HCT116 (cell line): ENCODE data around the gene FAM120A. TPM values are rescaled to one million over a fixed set of nuclear protein-coding genes. Genes with fewer than 3 reads are reported as not detected.

Source experiments
- ATAC-seq: fragments of 200-7000 bp; cut with Tn5 transposase; 2 replicates; pipeline ENCODE4 v1.9.1; 2020; ENCODE audit warnings: mild to moderate bottlenecking, moderate library complexity
- BruUV-seq: library from RNA; stranded (reverse); fragments of 400-500 nt; replicated peaks from 2 replicates; lab custom pipeline; 2021; lab: Mats Ljungman, UMichigan
- CTCF ChIA-PET: fragments of 300-600 bp; sonication (Branson Sonifier 250); formaldehyde crosslinking; loops from one replicate; lab custom pipeline; 2021; ENCODE audit warnings: antibody characterized with exemption; lab: Charles Lee
- POLR2A ChIA-PET: fragments of 300-600, 350-600 bp; sonication (Branson Sonifier 250); formaldehyde crosslinking; loops from one replicate; lab custom pipeline; 2021; ENCODE audit warnings: antibody characterized with exemption; lab: Charles Lee
- RAD21 ChIA-PET, 2 experiments: fragments of 300-600 bp; sonication (Branson Sonifier 250); formaldehyde crosslinking; loops; one replicate each; lab custom pipeline; 2023; ENCODE audit warnings: low total read pairs in 2 of 2; ENCODE audit not compliant: uncharacterized antibody in 2 of 2, unreplicated experiment in 2 of 2, low non-redundant PET in 1 of 2; lab: Charles Lee
- DNase-seq: peaks from one replicate; pipeline ENCODE4 v3.0.0-alpha.2; 2010; ENCODE audit warnings: low read depth, low spot score
- H2AFZ ChIP-seq: fragments of 200-600 bp; shearing (Covaris generic), sonication (generic); 2 replicates; pipeline ENCODE4 v1.6.1; 2017; ENCODE audit warnings: low read depth, mixed run types, mixed read lengths, antibody characterized with exemption, low read length; ENCODE audit not compliant: poor library complexity, severe bottlenecking
- H3K27ac ChIP-seq: 2 replicates; pipeline ENCODE4 v1.5.1; 2012; ENCODE audit warnings: low read depth, low read length
- H3K27me3 ChIP-seq: fragments of 200-600 bp; sonication (generic); 2 replicates; pipeline ENCODE4 v1.6.1; 2016; ENCODE audit warnings: mixed run types, low read length, mixed read lengths; ENCODE audit not compliant: insufficient read depth
- H3K36me3 ChIP-seq, 2 experiments: fragments of 200-500 bp in 1 of 2; fragments of 200-600 bp in 1 of 2; sonication (Bioruptor generic) in 1 of 2; sonication (generic) in 1 of 2; 2 replicates each; pipeline versions ENCODE4 v1.5.1 to v1.6.1; 2014 to 2016; ENCODE audit warnings: low read length in 2 of 2, inconsistent platforms in 1 of 2, mixed read lengths in 1 of 2, mixed run types in 1 of 2; ENCODE audit not compliant: insufficient read depth in 2 of 2, control insufficient read depth in 1 of 2
- H3K4me1 ChIP-seq, 2 experiments: fragments of 200-600 bp in 1 of 2; sonication (generic) in 1 of 2; 2 replicates each; pipeline versions ENCODE4 v1.5.1 to v1.6.1; 2012 to 2017; ENCODE audit warnings: low read length in 2 of 2, inconsistent platforms in 1 of 2, mild to moderate bottlenecking in 1 of 2, mixed read lengths in 1 of 2, mixed run types in 1 of 2, moderate library complexity in 1 of 2; ENCODE audit not compliant: insufficient read depth in 2 of 2, control insufficient read depth in 1 of 2
- H3K4me2 ChIP-seq: fragments of 200-600 bp; sonication (generic); 2 replicates; pipeline ENCODE4 v1.6.1; 2017; ENCODE audit warnings: mixed run types, low read length, mixed read lengths
- H3K4me3 ChIP-seq, 2 experiments: fragments of 200-600 bp in 1 of 2; sonication (generic) in 1 of 2; replicated peaks in 1 of 2; 2 replicates each; pipeline ENCODE4 v1.5.1; 2011 to 2016; ENCODE audit warnings: low read length in 2 of 2, control low read depth in 1 of 2, low read depth in 1 of 2, mild to moderate bottlenecking in 1 of 2, mixed read lengths in 1 of 2, mixed run types in 1 of 2
- H3K79me2 ChIP-seq: fragments of 200-600 bp; sonication (generic); 2 replicates; pipeline ENCODE4 v1.6.1; 2017; ENCODE audit warnings: mild to moderate bottlenecking, mixed run types, low read length, moderate library complexity, mixed read lengths; ENCODE audit not compliant: insufficient read depth
- H3K9ac ChIP-seq: fragments of 200-600 bp; sonication (generic); 2 replicates; pipeline ENCODE4 v1.6.1; 2016; ENCODE audit warnings: low read length, mixed read lengths
- H3K9me2 ChIP-seq: fragments of 200-600 bp; sonication (generic), shearing (Covaris generic); 2 replicates; pipeline ENCODE4 v1.6.1; 2017; ENCODE audit warnings: mixed run types, mild to moderate bottlenecking, moderate library complexity; ENCODE audit not compliant: insufficient read depth
- H3K9me3 ChIP-seq, 2 experiments: fragments of 200-500 bp in 1 of 2; fragments of 200-600 bp in 1 of 2; sonication (Bioruptor generic) in 1 of 2; sonication (generic) in 1 of 2; 2 replicates each; pipeline ENCODE4 v1.6.1; 2014 to 2017; ENCODE audit warnings: low read length in 2 of 2, mixed read lengths in 2 of 2, inconsistent platforms in 1 of 2, low read depth in 1 of 2, mild to moderate bottlenecking in 1 of 2, mixed run types in 1 of 2, moderate library complexity in 1 of 2; ENCODE audit not compliant: control insufficient read depth in 1 of 2, insufficient read depth in 1 of 2
- H4K20me1 ChIP-seq: fragments of 200-600 bp; sonication (generic), shearing (Covaris generic); 2 replicates; pipeline ENCODE4 v1.6.1; 2017; ENCODE audit warnings: mixed run types, mild to moderate bottlenecking, moderate library complexity; ENCODE audit not compliant: insufficient read depth
- CBX3 ChIP-seq: IDR thresholded peaks from 2 replicates; pipeline ENCODE4 v1.6.1; 2012; ENCODE audit warnings: low read depth
- EGR1 ChIP-seq: IDR thresholded peaks from 2 replicates; pipeline ENCODE4 v1.6.1; 2012; ENCODE audit warnings: low read depth
- JUND ChIP-seq: IDR thresholded peaks from 2 replicates; pipeline ENCODE4 v1.6.1; 2012
- POLR2A ChIP-seq: IDR thresholded peaks from 2 replicates; pipeline ENCODE4 v1.7.0; 2011; ENCODE audit warnings: borderline replicate concordance; ENCODE audit not compliant: insufficient read depth, insufficient read length; ENCODE audit errors: extremely low read depth
- POLR2AphosphoS5 ChIP-seq: IDR thresholded peaks from 2 replicates; pipeline ENCODE4 v1.6.1; 2011; ENCODE audit warnings: mild to moderate bottlenecking, low read depth, low read length, moderate library complexity
- RAD21 ChIP-seq: IDR thresholded peaks from 2 replicates; pipeline ENCODE4 v1.6.1; 2012; ENCODE audit warnings: low read depth, mild to moderate bottlenecking
- TCF7L2 ChIP-seq: IDR thresholded peaks from 2 replicates; pipeline ENCODE4 v1.7.0; 2011; ENCODE audit warnings: borderline replicate concordance, inconsistent platforms; ENCODE audit not compliant: insufficient read depth, insufficient read length; ENCODE audit errors: extremely low read depth
- YY1 ChIP-seq: IDR thresholded peaks from 2 replicates; pipeline ENCODE4 v1.6.1; 2011; ENCODE audit warnings: low read length, low read depth, moderate library complexity, mild to moderate bottlenecking; ENCODE audit not compliant: insufficient replicate concordance; ENCODE audit errors: extremely low read depth
- ZFX ChIP-seq: fragments of 450-650 bp; IDR thresholded peaks from 2 replicates; pipeline ENCODE4 v1.6.1; 2017
- ZNF274 ChIP-seq: fragments of 200-500 bp; sonication (Bioruptor generic); IDR thresholded peaks from 2 replicates; pipeline ENCODE4 v1.6.1; 2014; ENCODE audit warnings: mild to moderate bottlenecking, low read depth, low read length, inconsistent platforms
- intact Hi-C: fragments of 100-400 bp; cut with micrococcal nuclease; formaldehyde crosslinking; loops from 2 replicates; pipeline ENCODE4 v1.10.0; 2022
- total RNA-seq: library from RNA; stranded (reverse); gene quantifications from one replicate; pipeline ENCODE4 v1.2.1, GENCODE V29; 2021; ENCODE audit not compliant: unreplicated experiment
- TF ChIP-seq, protein P1 (sequence below): IDR thresholded peaks from 2 replicates; pipeline ENCODE4 v1.6.1; 2012
- TF ChIP-seq, protein P2 (sequence below): IDR thresholded peaks from 2 replicates; pipeline ENCODE4 v1.6.1; 2011; ENCODE audit warnings: mild to moderate bottlenecking, low read length, moderate library complexity; ENCODE audit not compliant: insufficient replicate concordance; ENCODE audit errors: extremely low read depth

The FAM120A gene
- total RNA-seq, 1 experiment from 2014 or later: 122 TPM

DNA sequence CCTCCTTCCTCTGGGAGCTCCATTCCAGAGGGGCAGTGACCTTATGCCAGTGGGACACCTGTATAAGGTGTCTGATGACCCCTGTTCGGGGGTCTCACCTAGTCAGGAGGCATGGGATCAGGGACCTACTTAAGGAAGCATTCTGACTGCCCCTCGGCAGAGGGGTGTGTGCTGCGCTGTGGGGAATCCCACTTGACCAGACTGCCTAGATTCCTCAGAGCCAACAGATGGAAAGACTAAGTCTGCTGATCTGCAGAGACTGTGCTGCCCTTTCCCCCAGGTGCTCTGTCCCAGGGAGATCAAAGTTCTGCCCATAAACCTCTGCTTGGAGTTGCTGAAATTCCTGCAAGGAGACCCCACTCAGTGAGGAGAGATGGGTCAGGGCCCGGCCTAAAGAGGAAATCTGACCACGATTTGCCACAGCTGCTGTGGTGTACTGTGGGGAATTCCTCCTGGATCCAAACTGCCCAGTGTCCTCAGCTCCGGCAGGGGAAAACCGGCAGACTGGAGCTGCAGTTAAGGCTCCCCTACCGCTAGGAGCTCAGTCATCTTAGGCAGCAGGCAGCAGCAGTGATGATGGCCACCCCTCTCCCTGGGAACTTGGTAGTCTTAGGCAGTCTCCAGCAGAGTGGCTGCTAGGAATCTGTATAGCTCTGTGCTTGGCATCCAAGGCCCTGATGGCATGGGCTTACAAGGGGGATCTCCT, 34.8 kb upstream of the FAM120A start:
- Histone ChIP-seq H3K9me2 (no peaks in the 10 kb centered on the region), H3K27me3 (no peaks in the 10 kb centered on the region), H3K4me2 (no peak overlapping the region), H3K9ac (no peak overlapping the region), H4K20me1 (no peaks in the 10 kb centered on the region), H3K4me3 (no peak overlapping the region), H3K27ac (no peak overlapping the region), H3K9me3 (no peaks in the 10 kb centered on the region; a peak in 1 of 4 replicates), H2AFZ (no peak overlapping the region), H3K36me3 (no peaks in the 10 kb centered on the region), H3K4me1 (no peaks in the 10 kb centered on the region), H3K79me2 (no peaks in the 10 kb centered on the region)
- BruUV-seq: no TSS peak
- TF ChIP-seq, protein P1, sequence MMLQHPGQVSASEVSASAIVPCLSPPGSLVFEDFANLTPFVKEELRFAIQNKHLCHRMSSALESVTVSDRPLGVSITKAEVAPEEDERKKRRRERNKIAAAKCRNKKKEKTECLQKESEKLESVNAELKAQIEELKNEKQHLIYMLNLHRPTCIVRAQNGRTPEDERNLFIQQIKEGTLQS: no peak
- TF ChIP-seq CBX3: no peak
- no peak for TF ChIP-seq ZNF274
- TF ChIP-seq JUND: no peak
- TF ChIP-seq ZFX: no peak
- no peak for TF ChIP-seq YY1
- no peak for TF ChIP-seq TCF7L2
- TF ChIP-seq RAD21: no peak
- TF ChIP-seq EGR1: no peak
- TF ChIP-seq, protein P2, sequence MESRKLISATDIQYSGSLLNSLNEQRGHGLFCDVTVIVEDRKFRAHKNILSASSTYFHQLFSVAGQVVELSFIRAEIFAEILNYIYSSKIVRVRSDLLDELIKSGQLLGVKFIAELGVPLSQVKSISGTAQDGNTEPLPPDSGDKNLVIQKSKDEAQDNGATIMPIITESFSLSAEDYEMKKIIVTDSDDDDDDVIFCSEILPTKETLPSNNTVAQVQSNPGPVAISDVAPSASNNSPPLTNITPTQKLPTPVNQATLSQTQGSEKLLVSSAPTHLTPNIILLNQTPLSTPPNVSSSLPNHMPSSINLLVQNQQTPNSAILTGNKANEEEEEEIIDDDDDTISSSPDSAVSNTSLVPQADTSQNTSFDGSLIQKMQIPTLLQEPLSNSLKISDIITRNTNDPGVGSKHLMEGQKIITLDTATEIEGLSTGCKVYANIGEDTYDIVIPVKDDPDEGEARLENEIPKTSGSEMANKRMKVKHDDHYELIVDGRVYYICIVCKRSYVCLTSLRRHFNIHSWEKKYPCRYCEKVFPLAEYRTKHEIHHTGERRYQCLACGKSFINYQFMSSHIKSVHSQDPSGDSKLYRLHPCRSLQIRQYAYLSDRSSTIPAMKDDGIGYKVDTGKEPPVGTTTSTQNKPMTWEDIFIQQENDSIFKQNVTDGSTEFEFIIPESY: no peak
- TF ChIP-seq POLR2A: no peak
- no peak for TF ChIP-seq POLR2AphosphoS5
- intact Hi-C loops: no loop called here
- ChIA-PET RAD21 (no interaction called here), CTCF (no interaction called here), POLR2A (no interaction called here)
- DNase-seq (no peak), ATAC-seq (no peak)
